B cell (primary cell): ENCODE results near the gene KAT8. TPM values are rescaled to one million over a fixed set of nuclear protein-coding genes. Genes with fewer than 3 reads are reported as not detected.

Experiments used
- ATAC-seq: fragments of 200-7000 bp; cut with Tn5 transposase; one replicate; pipeline ENCODE4 v1.10.0; 2021; ENCODE audit warnings: low read depth, mild to moderate bottlenecking, moderate number of reproducible peaks, moderate library complexity
- CTCF ChIA-PET: fragments of 350-600 bp; sonication (Branson Sonifier 250); formaldehyde crosslinking; loops from one replicate; lab custom pipeline; 2021; ENCODE audit warnings: antibody characterized with exemption, inconsistent platforms; lab: Charles Lee
- POLR2A ChIA-PET: fragments of 350-600 bp; sonication (Branson Sonifier 250); formaldehyde crosslinking; loops from one replicate; lab custom pipeline; 2021; ENCODE audit warnings: antibody characterized with exemption; lab: Charles Lee
- DNase-seq: peaks from one replicate; pipeline ENCODE4 v3.0.0; 2013
- H2AFZ ChIP-seq: 2 replicates; pipeline ENCODE4 v1.6.1; 2012; ENCODE audit warnings: mild to moderate bottlenecking, low read depth, low read length; ENCODE audit not compliant: insufficient read depth, poor library complexity, severe bottlenecking
- H3K27ac ChIP-seq, 2 donors: 1 replicate in 1 of 2; 2 replicates in 1 of 2; pipeline ENCODE4 v1.5.1; 2012 to 2013; ENCODE audit warnings: low read length in 2 of 2, mild to moderate bottlenecking in 2 of 2, moderate library complexity in 1 of 2
- H3K27me3 ChIP-seq, 4 experiments: fragments of 200-600 bp in 1 of 4; sonication (generic) in 1 of 4; replicated peaks in 1 of 4; 1 replicate in 2 of 4; 2 replicates in 2 of 4; pipeline versions ENCODE4 v1.6.1 to v1.7.0; 2013 to 2016; ENCODE audit warnings: low read length in 3 of 4, mild to moderate bottlenecking in 2 of 4, mixed read lengths in 1 of 4, moderate library complexity in 1 of 4; ENCODE audit not compliant: insufficient read depth in 4 of 4, control insufficient read depth in 3 of 4; ENCODE audit errors: control extremely low read depth in 1 of 4
- H3K36me3 ChIP-seq, 2 experiments: replicated peaks in 1 of 2; 1 replicate in 1 of 2; 2 replicates in 1 of 2; pipeline versions ENCODE4 v1.6.1 to v1.7.1; 2013; ENCODE audit warnings: low read length in 1 of 2; ENCODE audit not compliant: insufficient read depth in 2 of 2, control insufficient read depth in 1 of 2; ENCODE audit errors: control extremely low read depth in 1 of 2, extremely low read depth in 1 of 2
- H3K4me1 ChIP-seq, 2 donors: fragments of 200-600 bp in 1 of 2; sonication (generic) in 1 of 2; 1 replicate in 1 of 2; 2 replicates in 1 of 2; pipeline versions ENCODE4 v1.5.1 to v1.6.1; 2013 to 2017; ENCODE audit warnings: low read length in 2 of 2; ENCODE audit not compliant: control insufficient read depth in 2 of 2, insufficient read depth in 2 of 2
- H3K4me2 ChIP-seq: replicated peaks from 2 replicates; pipeline ENCODE3; 2012; ENCODE audit warnings: mild to moderate bottlenecking, low read depth, low read length; ENCODE audit not compliant: poor library complexity, severe bottlenecking
- H3K4me3 ChIP-seq, 5 experiments: fragments of 200-600 bp in 1 of 5; sonication (generic) in 1 of 5; 1 replicate in 3 of 5; 2 replicates in 2 of 5; pipeline versions ENCODE4 v1.5.1 to v1.7.0; 2011 to 2016; ENCODE audit warnings: low read length in 4 of 5, mild to moderate bottlenecking in 4 of 5, low read depth in 2 of 5, control low read depth in 1 of 5, moderate library complexity in 1 of 5; ENCODE audit not compliant: insufficient read depth in 1 of 5; ENCODE audit errors: control extremely low read depth in 1 of 5, extremely low read depth in 1 of 5
- H3K79me2 ChIP-seq: fragments of 200-600 bp; sonication (generic); one replicate; pipeline ENCODE4 v1.6.0; 2016; ENCODE audit warnings: low read length; ENCODE audit not compliant: control insufficient read depth, insufficient read depth
- H3K9ac ChIP-seq: fragments of 200-600 bp; sonication (generic); 2 replicates; pipeline ENCODE4 v1.6.1; 2017; ENCODE audit warnings: mild to moderate bottlenecking, low read length, moderate library complexity
- H3K9me3 ChIP-seq, 3 donors: one replicate each; pipeline versions ENCODE4 v1.6.1 to v1.7.1; 2013; ENCODE audit warnings: low read length in 2 of 3; ENCODE audit not compliant: control insufficient read depth in 2 of 3, insufficient read depth in 1 of 3; ENCODE audit errors: control extremely low read depth in 1 of 3
- H4K20me1 ChIP-seq: 2 replicates; pipeline ENCODE4 v1.6.0; 2012; ENCODE audit warnings: mild to moderate bottlenecking, low read length; ENCODE audit not compliant: insufficient read depth, control insufficient read depth, poor library complexity, severe bottlenecking
- H3K27ac Mint-ChIP-seq: one replicate; pipeline ENCODE4 v1.8.0; 2021; ENCODE audit warnings: mixed read lengths
- H3K27me3 Mint-ChIP-seq: one replicate; pipeline ENCODE4 v1.8.0; 2021; ENCODE audit warnings: mixed read lengths
- H3K4me1 Mint-ChIP-seq: one replicate; pipeline ENCODE4 v1.8.0; 2021; ENCODE audit warnings: mixed read lengths
- H3K4me3 Mint-ChIP-seq: one replicate; pipeline ENCODE4 v1.8.0; 2021; ENCODE audit warnings: mixed read lengths
- H3K9me3 Mint-ChIP-seq: one replicate; pipeline ENCODE4 v1.8.0; 2022; ENCODE audit warnings: mixed read lengths; ENCODE audit not compliant: insufficient read depth
- CTCF ChIP-seq: fragments of 200-600 bp; IDR thresholded peaks from one replicate; pipeline ENCODE4 v1.8.0; 2022; ENCODE audit warnings: antibody characterized with exemption, mild to moderate bottlenecking
- EZH2 ChIP-seq: IDR thresholded peaks from 2 replicates; pipeline ENCODE4 v1.6.1; 2012; ENCODE audit warnings: borderline replicate concordance, low read depth, mild to moderate bottlenecking, moderate library complexity, low read length; ENCODE audit not compliant: insufficient read depth, poor library complexity, severe bottlenecking
- WGBS: methylation state at CpG from one replicate; pipeline ENCODE4 v1.1.5; 2013; ENCODE audit warnings: missing lambda C conversion rate; ENCODE audit not compliant: insufficient coverage; 5-methylcytosine and 5-hydroxymethylcytosine counted together
- intact Hi-C: fragments of 100-400 bp; cut with micrococcal nuclease; formaldehyde crosslinking; loops from one replicate; pipeline ENCODE4 v1.10.0; 2022
- polyA plus RNA-seq: library from polyadenylated mRNA; depleted of rRNA; stranded (reverse); fragments of >200 nt; gene quantifications from 2 replicates; pipeline ENCODE4 v1.2.3, GENCODE V29; 2012
- total RNA-seq, 2 donors: library from RNA; stranded (reverse); fragments of 120-200 nt in 1 of 2; gene quantifications; 1 replicate in 1 of 2; 2 replicates in 1 of 2; pipeline versions ENCODE4 v1.2.3 to v1.2.4, GENCODE V29; 2013 to 2022

KAT8 gene
- total and polyA plus RNA-seq, 2 donors (not counting 1 experiment from before 2014, with no cell fraction given): 100.0 to 102 TPM

GRCh38 chr16:31081428-31082351 is 35.8 kb upstream of the KAT8 start:
- Histone ChIP-seq H3K4me1 (peaks cover 0 to 4% of the 10 kb centered on the region in 2 donors), H3K36me3 (peaks cover 0 to 60% of the 10 kb centered on the region in 2 experiments), H2AFZ (no peak overlapping the region), H3K27me3 (no peaks in the 10 kb centered on the region), H3K4me2 (no peak overlapping the region), H3K9ac (no peak overlapping the region), H3K4me3 (no peak overlapping the region), H3K9me3 (no peaks in the 10 kb centered on the region), H3K27ac (no peak overlapping the region), H3K79me2 (peaks cover 69% of the 10 kb centered on the region), H4K20me1 (peaks cover 77% of the 10 kb centered on the region)
- ATAC-seq (no peak), DNase-seq (no peak)
- peaks cover 14% of the 10 kb centered on the region for H3K4me1 Mint-ChIP-seq
- no peak overlapping the region for H3K4me3 Mint-ChIP-seq
- TF ChIP-seq EZH2 (no peak), CTCF (no peak)
- ChIA-PET POLR2A (no interaction called here), CTCF (no interaction called here)
- intact Hi-C loops: no loop called here
- WGBS: 96% methylated on average over 26 of the region's 26 CpGs
- no peak overlapping the region for H3K27ac Mint-ChIP-seq
- H3K9me3 Mint-ChIP-seq: no peaks in the 10 kb centered on the region
- H3K27me3 Mint-ChIP-seq: no peaks in the 10 kb centered on the region
